ENCODE results near the gene MYO18A. TPM values are rescaled to one million over a fixed set of nuclear protein-coding genes. Genes with fewer than 3 reads are reported as not detected.

Gene MYO18A
- total and polyA plus RNA-seq, 5 experiments from 2014 or later: 4.6 to 69.3 (median 12.6) TPM

DNA sequence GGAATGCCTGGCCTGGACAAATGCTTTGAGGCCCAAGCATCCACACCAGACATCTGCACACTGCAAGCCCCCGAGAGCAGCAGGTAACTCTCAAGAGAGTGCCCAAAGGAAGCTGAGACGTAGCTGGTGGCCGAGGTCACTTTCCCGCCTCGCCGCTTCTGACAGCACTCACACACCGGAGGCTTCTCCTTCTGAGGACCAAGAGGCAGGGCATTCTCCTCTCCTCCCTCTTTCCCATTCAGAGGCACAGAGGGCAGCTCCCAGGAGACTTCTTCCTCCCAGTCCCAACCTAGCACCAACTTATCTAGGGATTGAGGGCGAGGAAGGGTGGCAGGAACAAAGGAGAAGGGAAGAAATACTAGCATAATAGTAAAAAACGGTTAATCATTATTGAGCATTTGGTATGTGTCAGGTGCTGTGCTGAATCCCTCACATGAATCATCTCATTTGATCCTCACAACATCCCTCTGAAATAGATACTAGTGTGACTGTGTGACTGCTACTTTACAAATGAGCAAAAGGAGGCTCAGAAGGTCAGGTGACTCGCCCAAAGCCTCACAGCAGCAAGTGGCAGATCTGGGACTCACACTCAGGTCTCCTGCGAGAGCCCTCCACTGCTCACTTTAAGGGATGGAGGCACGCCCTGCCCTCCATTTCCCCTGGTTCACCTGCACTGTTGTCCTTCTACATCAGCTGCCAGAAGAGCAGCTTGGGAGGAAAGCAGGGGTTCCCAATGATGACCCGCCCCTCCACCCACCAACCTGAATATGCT is 41.8 kb downstream of the MYO18A start:
- H3K27ac Mint-ChIP-seq: peak overlapping the region; percentile 87 to 100 (median 98)
- peak in 3 of 10 donors; percentile 18 to 25 (median 22) for DNase-seq
- H3K4me3 Mint-ChIP-seq: peak overlapping the region; percentile 85 to 95 (median 92)
- no peaks in the 10 kb centered on the region for H3K27me3 Mint-ChIP-seq
- no peaks in the 10 kb centered on the region for H3K9me3 Mint-ChIP-seq
- POLR2A ChIA-PET: interaction anchor here (0.6 to 3.9 kb wide), 9 partner anchors 13 to 418 kb away, joined by 3 to 23 read pairs (median 5); partner anchors contain the start of genes MYO18A and RPL23A
- peak in 1 of 2 donors; percentile 4 for ATAC-seq
- peaks cover 0 to 19% (median 3%) of the 10 kb centered on the region in 3 donors for H3K36me3 Mint-ChIP-seq
- H3K4me1 Mint-ChIP-seq: peaks cover 26 to 74% (median 55%) of the 10 kb centered on the region in 4 donors

DNA sequence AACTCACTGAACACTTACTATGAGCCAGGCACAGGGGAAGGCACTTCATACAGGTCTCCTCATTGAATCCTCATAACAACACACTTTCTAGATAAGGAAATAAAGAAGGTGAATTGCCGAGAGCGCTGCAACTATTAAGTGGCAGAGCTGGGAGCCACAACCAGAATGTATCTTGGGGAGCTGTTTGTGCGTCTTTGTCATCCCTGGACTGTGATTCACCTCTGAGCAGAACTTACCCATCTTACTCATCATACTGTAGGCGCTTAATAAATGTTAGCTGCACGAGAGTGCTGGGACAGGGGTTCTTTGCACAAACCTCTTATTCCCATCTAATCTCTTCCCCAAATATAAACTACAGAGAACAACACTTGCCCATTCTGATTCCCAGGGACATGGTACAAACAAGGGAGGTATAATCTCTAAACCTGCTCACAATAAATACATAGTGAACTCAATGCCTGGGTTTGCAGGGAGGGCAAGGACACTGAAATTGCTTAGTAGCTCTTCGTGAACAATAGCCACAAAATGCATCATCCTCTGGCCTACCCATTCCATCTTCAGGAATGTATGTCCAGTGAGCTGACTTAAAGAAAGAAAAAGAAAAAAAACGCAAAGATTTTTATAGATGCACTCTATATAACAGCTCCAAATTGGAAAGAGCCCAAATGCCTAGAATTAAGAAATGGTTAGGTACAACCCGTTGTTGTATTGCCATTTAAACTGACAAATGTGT is 43.0 kb downstream of the MYO18A start:
- Mint-ChIP-seq H3K9me3 (no peaks in the 10 kb centered on the region), H3K36me3 (peaks cover 0 to 19% (median 3%) of the 10 kb centered on the region in 3 donors), H3K4me1 (peaks cover 28 to 72% (median 56%) of the 10 kb centered on the region in 4 donors), H3K27ac (peak overlapping the region; percentile 19 to 99 (median 89)), H3K27me3 (no peaks in the 10 kb centered on the region), H3K4me3 (peak overlapping the region in 5 of 10 donors; percentile 36 to 88 (median 57))
- POLR2A ChIA-PET: interaction anchor here (0.5 to 1.7 kb wide), 4 partner anchors 11 to 157 kb away, joined by 3 to 4 read pairs (median 4); partner anchors contain the start of gene MYO18A
- DNase-seq: no peak
- no peak for ATAC-seq

DNA sequence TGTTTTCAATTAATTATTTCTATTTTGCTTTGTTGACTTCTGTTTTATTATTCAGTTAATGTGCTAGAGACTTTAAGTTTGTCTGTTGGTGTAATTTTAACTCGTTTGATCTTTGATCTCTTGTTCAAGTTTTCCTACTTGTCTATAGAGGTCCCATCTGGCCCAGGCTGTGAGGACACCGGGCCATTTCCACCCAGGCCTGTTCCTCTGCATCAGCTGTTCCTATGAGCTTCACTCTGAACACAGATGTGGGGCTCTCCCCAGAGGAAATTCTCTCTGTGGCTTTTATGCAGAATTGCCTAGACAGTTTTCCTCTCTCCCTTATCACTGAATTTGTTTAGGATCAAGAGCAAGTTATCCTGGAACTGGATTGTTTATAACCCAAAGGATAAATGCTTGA is 44.7 kb downstream of the MYO18A start:
- H3K27ac Mint-ChIP-seq: peak overlapping the region in 5 of 10 donors; percentile 2 to 99 (median 34)
- peaks cover 27 to 71% (median 49%) of the 10 kb centered on the region in 4 donors for H3K4me1 Mint-ChIP-seq

DNA sequence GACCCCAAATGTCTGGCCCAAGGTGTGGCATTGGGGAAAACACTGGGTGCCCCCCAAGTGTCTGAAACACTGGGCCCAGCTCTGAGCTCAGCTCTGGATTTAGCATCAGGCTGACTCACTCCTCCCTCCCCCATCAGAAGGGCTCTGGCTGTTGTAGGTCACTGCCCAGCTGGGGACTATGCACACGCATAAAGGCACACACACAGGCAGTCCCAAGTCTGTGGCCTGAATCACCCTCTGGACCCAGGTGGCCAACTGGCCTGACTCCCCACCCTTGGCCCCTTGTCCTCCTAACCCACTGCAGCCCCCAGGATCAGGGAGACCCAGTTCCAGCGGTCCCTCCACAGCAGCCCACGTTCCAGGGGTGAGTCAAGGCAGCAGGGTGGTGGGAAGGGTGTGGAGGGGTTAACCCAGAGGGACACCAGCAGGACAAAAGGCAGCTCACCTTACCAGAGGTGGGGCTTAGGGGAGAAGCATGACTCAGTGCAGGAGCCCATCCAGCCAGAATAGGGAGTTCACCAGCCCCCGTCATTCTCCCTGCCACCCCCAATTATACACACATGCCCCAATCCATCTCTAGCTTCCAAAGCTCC is 47.0 kb downstream of the MYO18A start:
- no peak overlapping the region for H3K27ac Mint-ChIP-seq
- H3K36me3 Mint-ChIP-seq: peaks cover 0 to 29% (median 3%) of the 10 kb centered on the region in 3 donors
- no peaks in the 10 kb centered on the region for H3K9me3 Mint-ChIP-seq
- no peak overlapping the region for H3K4me3 Mint-ChIP-seq
- peaks cover 17 to 55% (median 34%) of the 10 kb centered on the region in 4 donors for H3K4me1 Mint-ChIP-seq
- POLR2A ChIA-PET: interaction anchor here (0.5 to 1.1 kb wide), 3 partner anchors 11 to 1191 kb away, joined by 3 to 12 read pairs (median 4); no protein-coding TSS in a partner anchor
- ATAC-seq (no peak), DNase-seq (no peak)
- no peaks in the 10 kb centered on the region for H3K27me3 Mint-ChIP-seq

More for the DNA sequence above, 44.7 kb downstream of the MYO18A start:
- ATAC-seq (no peak), DNase-seq (no peak)
- Mint-ChIP-seq H3K27me3 (no peaks in the 10 kb centered on the region), H3K36me3 (peaks cover 0 to 24% (median 3%) of the 10 kb centered on the region in 3 donors), H3K4me3 (no peak overlapping the region), H3K9me3 (no peaks in the 10 kb centered on the region)
- POLR2A ChIA-PET: interaction anchor here (1.3 kb wide), 1 partner anchor 10 kb away, joined by 3 read pairs; no protein-coding TSS in a partner anchor

DNA sequence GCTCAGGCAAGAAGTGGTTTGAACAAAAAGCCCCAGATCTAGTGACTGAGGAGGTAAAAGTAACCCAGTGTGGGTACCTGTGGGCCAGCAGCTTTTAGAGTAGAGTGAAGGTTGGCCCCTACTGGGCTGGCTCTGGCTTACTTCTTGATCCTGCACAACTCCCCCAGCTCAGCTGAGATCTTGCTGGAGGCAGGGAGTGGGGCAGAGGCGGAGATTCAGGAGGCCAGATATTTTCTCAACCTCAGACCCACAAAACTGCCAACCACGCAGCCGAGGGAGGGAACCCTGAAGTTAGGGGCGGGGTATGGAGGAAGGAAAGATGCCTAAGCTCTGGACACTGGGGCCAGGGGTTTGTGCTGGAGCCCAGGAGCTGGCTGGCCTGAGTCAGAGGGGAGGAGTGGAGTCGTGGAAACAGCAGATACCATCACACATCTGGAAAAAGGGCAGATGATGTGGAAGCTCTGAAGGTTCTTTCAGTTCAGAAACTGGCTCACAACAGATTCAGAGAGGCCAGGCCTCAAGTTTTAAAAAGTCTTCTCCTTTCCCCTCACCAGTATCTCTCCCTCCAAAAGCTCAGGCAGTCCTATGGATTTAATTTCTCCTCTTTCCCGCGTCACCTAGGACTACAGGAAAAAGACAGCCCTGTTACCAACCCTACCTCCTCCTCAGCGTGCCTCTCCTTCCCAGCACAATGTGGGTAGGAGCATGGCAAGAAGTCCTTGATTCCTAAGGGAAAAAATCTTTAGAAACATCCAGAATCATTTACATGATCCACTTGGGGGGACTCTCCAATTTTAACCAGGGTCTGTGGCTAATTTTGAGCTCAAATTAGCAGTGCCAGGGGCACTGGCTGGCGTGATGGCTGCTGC is 48.1 kb downstream of the MYO18A start:
- ATAC-seq (no peak), DNase-seq (no peak)
- Mint-ChIP-seq H3K36me3 (peaks cover 0 to 27% (median 3%) of the 10 kb centered on the region in 3 donors), H3K4me1 (peaks cover 6 to 44% (median 24%) of the 10 kb centered on the region in 4 donors), H3K4me3 (no peak overlapping the region), H3K27ac (peak overlapping the region in 8 of 10 donors; percentile 20 to 76 (median 54)), H3K9me3 (no peaks in the 10 kb centered on the region), H3K27me3 (no peaks in the 10 kb centered on the region)
- POLR2A ChIA-PET: interaction anchor here (0.5 to 1.1 kb wide), 2 partner anchors 12 to 363 kb away, joined by 3 to 12 read pairs; no protein-coding TSS in a partner anchor

DNA sequence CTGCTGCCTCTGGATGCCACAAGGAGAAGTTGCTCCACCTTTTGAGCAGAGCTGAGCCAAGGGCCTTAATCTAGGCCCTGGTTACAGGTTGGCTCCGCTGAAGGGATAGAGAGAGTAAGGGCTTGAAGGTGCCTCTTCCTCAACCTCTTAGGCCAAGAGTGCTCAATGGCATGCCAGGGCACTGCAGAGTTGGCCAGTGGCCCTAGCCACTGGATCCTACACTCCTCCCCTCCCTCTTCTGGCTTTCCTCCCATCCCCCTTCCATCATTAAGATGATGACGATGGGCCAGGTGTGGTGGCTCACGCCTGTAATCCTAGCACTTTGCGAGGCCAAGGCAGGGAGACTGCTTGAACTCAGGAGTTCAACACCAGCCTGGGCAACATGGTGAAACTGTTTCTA is 50.5 kb downstream of the MYO18A start:
- Mint-ChIP-seq H3K4me3 (no peak overlapping the region), H3K9me3 (no peaks in the 10 kb centered on the region), H3K27ac (peak overlapping the region in 1 of 10 donors; percentile 27), H3K36me3 (peaks cover 0 to 11% (median 0%) of the 10 kb centered on the region in 3 donors), H3K27me3 (no peaks in the 10 kb centered on the region), H3K4me1 (peaks cover 12 to 32% (median 21%) of the 10 kb centered on the region in 4 donors)
- DNase-seq (no peak), ATAC-seq (no peak)
- POLR2A ChIA-PET: no interaction called here

DNA sequence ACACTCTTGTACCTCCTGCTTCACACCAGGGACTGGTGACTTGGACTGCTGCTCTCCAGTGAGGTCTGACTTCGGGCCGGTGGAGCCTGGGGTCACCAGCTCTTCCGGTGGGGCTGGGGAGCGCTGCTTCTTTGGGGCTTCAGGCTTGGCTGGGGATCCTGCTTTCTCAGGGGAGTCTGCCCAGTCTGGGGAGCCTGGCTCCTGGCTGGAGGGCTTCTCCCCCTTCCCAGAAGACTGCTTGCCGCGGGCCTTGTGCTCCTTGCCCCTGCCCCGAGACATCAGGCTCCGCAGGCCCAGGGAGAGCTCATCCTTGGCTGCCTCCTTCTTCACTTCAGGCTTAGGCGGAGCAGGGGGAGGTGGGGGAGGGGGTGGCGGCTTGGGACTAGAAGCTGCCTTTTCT is 52.4 kb downstream of the MYO18A start:
- ATAC-seq (no peak), DNase-seq (no peak)
- no peaks in the 10 kb centered on the region for H3K9me3 Mint-ChIP-seq
- H3K4me3 Mint-ChIP-seq: no peak overlapping the region
- no peaks in the 10 kb centered on the region for H3K27me3 Mint-ChIP-seq
- H3K4me1 Mint-ChIP-seq: peaks cover 16 to 26% (median 21%) of the 10 kb centered on the region in 4 donors
- POLR2A ChIA-PET: interaction anchor here (1.2 kb wide), 1 partner anchor 12 kb away, joined by 3 read pairs; no protein-coding TSS in a partner anchor
- H3K36me3 Mint-ChIP-seq: peaks cover 0 to 11% (median 0%) of the 10 kb centered on the region in 3 donors
- no peak overlapping the region for H3K27ac Mint-ChIP-seq

DNA sequence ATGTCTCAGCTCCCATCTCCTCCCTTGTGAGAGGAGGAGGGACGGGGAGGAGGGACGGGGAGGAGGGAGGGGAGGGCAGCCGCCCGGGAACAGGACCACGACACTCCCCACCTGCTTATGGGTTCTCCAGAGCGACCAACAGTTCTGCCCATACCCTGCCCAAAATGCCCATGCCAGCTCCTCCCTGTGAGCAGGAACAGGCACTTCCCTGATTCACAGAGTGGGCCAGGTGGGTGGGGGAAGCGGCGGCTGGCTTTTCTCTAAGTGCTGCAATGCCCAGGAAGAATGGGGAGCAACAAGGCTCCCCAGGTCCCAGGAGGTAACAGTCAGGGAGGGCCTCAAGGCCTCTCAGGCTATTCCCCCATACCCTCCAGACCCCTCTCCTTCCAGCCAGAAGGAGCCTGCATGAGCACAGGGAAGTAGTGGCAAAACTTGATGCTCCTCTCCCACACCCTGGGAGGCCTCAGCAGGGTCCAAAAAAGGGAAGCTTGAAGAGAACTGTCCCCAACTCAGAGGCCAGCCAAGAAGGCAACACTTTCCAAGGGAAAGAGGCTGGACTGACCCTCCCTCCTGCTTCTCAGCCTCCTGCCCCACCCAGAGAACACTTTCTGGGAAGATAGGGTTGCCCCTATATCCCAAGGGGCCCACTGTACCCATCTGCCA is 53.8 kb downstream of the MYO18A start:
- Mint-ChIP-seq H3K27ac (peak overlapping the region in 1 of 10 donors; percentile 60), H3K4me3 (no peak overlapping the region), H3K4me1 (peaks cover 10 to 15% (median 12%) of the 10 kb centered on the region in 4 donors), H3K36me3 (peaks cover 0 to 10% (median 0%) of the 10 kb centered on the region in 3 donors), H3K27me3 (no peaks in the 10 kb centered on the region), H3K9me3 (no peaks in the 10 kb centered on the region)
- POLR2A ChIA-PET: interaction anchor here (1.5 to 3.3 kb wide), 2 partner anchors 11 to 14 kb away, joined by 4 to 23 read pairs; no protein-coding TSS in a partner anchor
- no peak for DNase-seq
- ATAC-seq: no peak

DNA sequence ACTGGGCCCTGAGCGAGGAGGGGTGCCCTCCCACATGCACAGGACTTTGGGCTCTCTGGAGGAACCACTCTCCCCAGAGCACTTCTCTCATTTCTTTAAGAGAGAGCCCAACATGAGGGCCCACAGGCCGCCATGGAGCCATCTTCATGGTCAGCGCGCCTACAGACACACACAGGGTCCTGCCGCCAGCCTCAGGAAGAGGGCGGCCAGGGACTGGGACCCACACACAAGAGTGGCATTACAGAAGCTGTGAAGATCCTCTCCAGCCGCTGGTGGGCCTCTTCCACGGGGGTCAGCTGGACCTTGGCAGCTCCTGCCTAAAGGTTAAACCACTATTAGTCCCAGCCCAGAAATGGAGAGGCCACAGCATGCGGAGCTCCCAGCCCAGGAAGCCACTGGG is 54.5 kb downstream of the MYO18A start:
- H3K9me3 Mint-ChIP-seq: no peaks in the 10 kb centered on the region
- POLR2A ChIA-PET: interaction anchor here (1.5 to 3.3 kb wide), 2 partner anchors 12 to 15 kb away, joined by 4 to 23 read pairs; no protein-coding TSS in a partner anchor

DNA sequence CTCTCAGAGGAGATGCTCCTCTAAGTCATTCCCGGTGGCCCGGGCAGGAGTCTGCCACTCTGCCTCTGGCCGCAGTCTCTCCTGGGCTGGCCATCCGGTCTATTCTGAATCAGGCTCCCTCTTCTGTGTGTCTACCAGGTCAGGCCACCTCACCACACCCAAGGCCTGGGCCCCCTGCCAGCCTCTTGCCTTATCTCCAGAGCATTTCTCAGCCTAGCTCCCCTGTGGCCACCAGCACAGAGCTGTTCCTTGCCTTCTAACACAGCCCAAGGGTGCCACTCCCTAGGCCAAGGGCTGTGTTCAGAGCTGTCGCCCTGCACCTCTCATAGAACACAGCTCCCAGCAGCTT is 55.3 kb downstream of the MYO18A start:
- no peak for DNase-seq
- H3K9me3 Mint-ChIP-seq: no peaks in the 10 kb centered on the region
- POLR2A ChIA-PET: interaction anchor here (1.2 to 3.3 kb wide), 5 partner anchors 16 to 173 kb away, joined by 5 to 23 read pairs (median 11); partner anchors contain the start of genes MYO18A and PHF12
- no peak overlapping the region for H3K4me3 Mint-ChIP-seq
- H3K27ac Mint-ChIP-seq: peak overlapping the region in 6 of 10 donors; percentile 11 to 82 (median 44)
- H3K27me3 Mint-ChIP-seq: no peaks in the 10 kb centered on the region
- peaks cover 6 to 12% (median 10%) of the 10 kb centered on the region in 4 donors for H3K4me1 Mint-ChIP-seq
- peaks cover 0 to 18% (median 5%) of the 10 kb centered on the region in 3 donors for H3K36me3 Mint-ChIP-seq
- no peak for ATAC-seq

More for the DNA sequence above, 54.5 kb downstream of the MYO18A start:
- Mint-ChIP-seq H3K4me1 (peaks cover 7 to 12% (median 10%) of the 10 kb centered on the region in 4 donors), H3K27ac (peak overlapping the region in 2 of 10 donors; percentile 17 to 75), H3K36me3 (peaks cover 0 to 15% (median 2%) of the 10 kb centered on the region in 3 donors), H3K4me3 (no peak overlapping the region), H3K27me3 (no peaks in the 10 kb centered on the region)
- DNase-seq (no peak), ATAC-seq (no peak)

All from naive thymus-derived CD8-positive, alpha-beta T cell (primary cell).